ENCODE results near the gene PUS3.
A peak's percentile ranks its signal among the peaks of the same experiment; 100 is the strongest.
"Not testable (repeated sequence)": the region's sequence is repeated elsewhere in the genome, so short reads cannot be mapped to it uniquely, and the experiment has no call there.

Gene PUS3

GRCh38 chr11:125914601-125915000, 11.6 kb upstream of the PUS3 start:
- H3K27ac Mint-ChIP-seq; ATAC-seq (replicated peaks); DNase-seq; H3K4me1 Mint-ChIP-seq; H3K4me3 Mint-ChIP-seq; H3K36me3 Mint-ChIP-seq; H3K9me3 Mint-ChIP-seq: not testable (repeated sequence)
- peaks cover 42 to 44% of the 10 kb centered on the region in 2 donors for H3K27me3 Mint-ChIP-seq

GRCh38 chr11:125910226-125910849, 7.3 kb upstream of the PUS3 start:
- Mint-ChIP-seq H3K27me3 (peaks cover 29 to 39% of the 10 kb centered on the region in 2 donors), H3K9me3 (no peaks in the 10 kb centered on the region), H3K4me3 (no peak overlapping the region), H3K27ac (no peak overlapping the region), H3K36me3 (no peaks in the 10 kb centered on the region), H3K4me1 (no peaks in the 10 kb centered on the region)
- DNase-seq (no peak), ATAC-seq (replicated peaks) (no peak)

GRCh38 chr11:125904678-125905077, 1.7 kb upstream of the PUS3 start:
- H3K4me3 Mint-ChIP-seq: peak overlapping the region; percentile 72 to 91
- H3K36me3 Mint-ChIP-seq: peaks cover 2 to 14% of the 10 kb centered on the region in 2 donors
- DNase-seq: no peak
- no peaks in the 10 kb centered on the region for H3K9me3 Mint-ChIP-seq
- no peak overlapping the region for H3K27ac Mint-ChIP-seq
- ATAC-seq (replicated peaks): no peak
- H3K27me3 Mint-ChIP-seq: peaks cover 16 to 22% of the 10 kb centered on the region in 2 donors
- peaks cover 4 to 18% of the 10 kb centered on the region in 2 donors for H3K4me1 Mint-ChIP-seq

GRCh38 chr11:125903711-125904659, 979 bp upstream of the PUS3 start, which contains the start of gene DDX25:
TSS of gene DDX25 (plus strand) at chr11:125904508. CDS start at chr11:125904518, 10 bp downstream.
- ATAC-seq (replicated peaks) (peak in 1 of 2 donors; percentile 15), DNase-seq (no peak)
- H3K4me1 Mint-ChIP-seq: peaks cover 6 to 23% of the 10 kb centered on the region in 2 donors
- H3K4me3 Mint-ChIP-seq: peak within 1 kb of the TSS; percentile 91 to 97
- H3K36me3 Mint-ChIP-seq: peaks cover 8 to 21% of the 10 kb centered on the region in 2 donors
- peaks cover 16 to 20% of the 10 kb centered on the region in 2 donors for H3K27me3 Mint-ChIP-seq
- no peaks in the 10 kb centered on the region for H3K9me3 Mint-ChIP-seq
- peak within 1 kb of the TSS; percentile 94 for H3K27ac Mint-ChIP-seq

GRCh38 chr11:125902277-125902926, 604 bp downstream of the PUS3 start:
- Mint-ChIP-seq H3K27ac (peak overlapping the region; percentile 94), H3K9me3 (no peaks in the 10 kb centered on the region), H3K36me3 (peaks cover 8 to 25% of the 10 kb centered on the region in 2 donors), H3K4me1 (peaks cover 6 to 23% of the 10 kb centered on the region in 2 donors), H3K27me3 (peaks cover 15 to 16% of the 10 kb centered on the region in 2 donors), H3K4me3 (peak overlapping the region; percentile 91 to 97)
- DNase-seq (no peak), ATAC-seq (replicated peaks) (peak in 1 of 2 donors; percentile 20)

- Mint-ChIP-seq H3K27ac (no peak overlapping the region), H3K4me1 (peaks cover 6 to 23% of the 10 kb centered on the region in 2 donors), H3K4me3 (peak overlapping the region; percentile 69 to 91), H3K9me3 (no peaks in the 10 kb centered on the region), H3K27me3 (peaks cover 15 to 16% of the 10 kb centered on the region in 2 donors), H3K36me3 (peaks cover 8 to 25% of the 10 kb centered on the region in 2 donors)
- ATAC-seq (replicated peaks) (no peak), DNase-seq (no peak)
These were observed 1.1 kb downstream of the PUS3 start for GRCh38 chr11:125901872-125902271.

GRCh38 chr11:125892994-125893393, 10.0 kb downstream of the PUS3 start:
- H3K4me1 Mint-ChIP-seq: peaks cover 13 to 31% of the 10 kb centered on the region in 2 donors
- no peaks in the 10 kb centered on the region for H3K27me3 Mint-ChIP-seq
- ATAC-seq (replicated peaks): no peak
- H3K4me3 Mint-ChIP-seq: no peak overlapping the region
- peaks cover 19 to 40% of the 10 kb centered on the region in 2 donors for H3K36me3 Mint-ChIP-seq
- DNase-seq: no peak
- H3K9me3 Mint-ChIP-seq: no peaks in the 10 kb centered on the region
- no peak overlapping the region for H3K27ac Mint-ChIP-seq

GRCh38 chr11:125892071-125892470, 10.9 kb downstream of the PUS3 start:
- H3K27ac Mint-ChIP-seq: no peak overlapping the region
- peaks cover 19 to 42% of the 10 kb centered on the region in 2 donors for H3K36me3 Mint-ChIP-seq
- H3K4me1 Mint-ChIP-seq: peaks cover 18 to 37% of the 10 kb centered on the region in 2 donors
- H3K9me3 Mint-ChIP-seq: no peaks in the 10 kb centered on the region
- no peak overlapping the region for H3K4me3 Mint-ChIP-seq
- no peak for DNase-seq
- no peaks in the 10 kb centered on the region for H3K27me3 Mint-ChIP-seq
- no peak for ATAC-seq (replicated peaks)

GRCh38 chr11:125890447-125891100, 12.4 kb downstream of the PUS3 start:
- Mint-ChIP-seq H3K9me3 (no peaks in the 10 kb centered on the region), H3K36me3 (peaks cover 15 to 36% of the 10 kb centered on the region in 2 donors), H3K4me3 (no peak overlapping the region), H3K4me1 (peaks cover 19 to 45% of the 10 kb centered on the region in 2 donors), H3K27ac (no peak overlapping the region), H3K27me3 (no peaks in the 10 kb centered on the region)
- DNase-seq (no peak), ATAC-seq (replicated peaks) (no peak)

- Mint-ChIP-seq H3K9me3 (no peaks in the 10 kb centered on the region), H3K4me3 (peak within 1 kb of the TSS; percentile 89 to 90), H3K36me3 (peaks cover 2 to 16% of the 10 kb centered on the region in 2 donors), H3K27ac (peak within 1 kb of the TSS; percentile 99), H3K4me1 (peaks cover 16 to 40% of the 10 kb centered on the region in 2 donors), H3K27me3 (no peaks in the 10 kb centered on the region)
- ATAC-seq (replicated peaks): peak; percentile 90 to 91
- DNase-seq: peak; percentile 97
These were observed 15.4 kb downstream of the PUS3 start, which contains the start of gene HYLS1 for GRCh38 chr11:125887373-125888324. TSS of gene HYLS1 (plus strand) at chr11:125887668. CDS start at chr11:125899369, 11,701 bp downstream.

GRCh38 chr11:125886997-125887372, 16.0 kb downstream of the PUS3 start:
- ATAC-seq (replicated peaks): peak; percentile 47 to 50
- Mint-ChIP-seq H3K4me1 (peaks cover 13 to 34% of the 10 kb centered on the region in 2 donors), H3K4me3 (peak overlapping the region; percentile 89 to 90), H3K36me3 (peaks cover 1 to 13% of the 10 kb centered on the region in 2 donors), H3K9me3 (no peaks in the 10 kb centered on the region), H3K27me3 (no peaks in the 10 kb centered on the region), H3K27ac (peak overlapping the region; percentile 99)
- no peak for DNase-seq

- Mint-ChIP-seq H3K9me3 (no peaks in the 10 kb centered on the region), H3K27ac (no peak overlapping the region), H3K36me3 (peaks cover 2 to 6% of the 10 kb centered on the region in 2 donors), H3K27me3 (no peaks in the 10 kb centered on the region), H3K4me3 (no peak overlapping the region), H3K4me1 (peaks cover 7 to 14% of the 10 kb centered on the region in 2 donors)
- no peak for DNase-seq
- ATAC-seq (replicated peaks): no peak
These were observed 19.6 kb downstream of the PUS3 start for GRCh38 chr11:125883375-125883774.

GRCh38 chr11:125881291-125881690, 21.7 kb downstream of the PUS3 start:
- Mint-ChIP-seq H3K27ac (no peak overlapping the region), H3K27me3 (no peaks in the 10 kb centered on the region), H3K4me1 (peaks cover 0 to under 1% of the 10 kb centered on the region in 2 donors), H3K9me3 (no peaks in the 10 kb centered on the region), H3K36me3 (peaks cover 0 to 2% of the 10 kb centered on the region in 2 donors), H3K4me3 (no peak overlapping the region)
- DNase-seq (no peak), ATAC-seq (replicated peaks) (no peak)
